NCI-H748 treated with DMSO at 0.1 percent for 48 hours (cell line): ENCODE data around the gene LIX1.

Source experiments
- DNase-seq: peaks from one replicate; lab custom pipeline; 2025; lab: John Stamatoyannopoulos, UW

The LIX1 gene

GRCh38 chr5:97074859-97075489 is 67.4 kb downstream of the LIX1 start:
- DNase-seq = no peak

GRCh38 chr5:97073420-97073819 is 69.0 kb downstream of the LIX1 start:
- DNase-seq = no peak

GRCh38 chr5:97072696-97073095 is 69.7 kb downstream of the LIX1 start:
- no peak for DNase-seq

GRCh38 chr5:97071993-97072392 is 70.4 kb downstream of the LIX1 start:
- DNase-seq = no peak

GRCh38 chr5:97071101-97071500 is 71.3 kb downstream of the LIX1 start:
- no peak for DNase-seq

GRCh38 chr5:97070234-97070633 is 72.2 kb downstream of the LIX1 start:
- DNase-seq = no peak

GRCh38 chr5:97067296-97067850 is 75.0 kb downstream of the LIX1 start:
- DNase-seq = no peak

- DNase-seq = no peak
These were observed 76.9 kb downstream of the LIX1 start for GRCh38 chr5:97065475-97065874.

GRCh38 chr5:97063251-97063650 is 79.2 kb downstream of the LIX1 start:
- no peak for DNase-seq

GRCh38 chr5:97062046-97062445 is 80.4 kb downstream of the LIX1 start:
- no peak for DNase-seq

- no peak for DNase-seq
These were observed 86.1 kb downstream of the LIX1 start for GRCh38 chr5:97056263-97056662.

- no peak for DNase-seq
These were observed 93.2 kb downstream of the LIX1 start for GRCh38 chr5:97049175-97049574.

GRCh38 chr5:97047076-97047475 is 95.3 kb downstream of the LIX1 start:
- no peak for DNase-seq

- DNase-seq = no peak
These were observed 96.0 kb downstream of the LIX1 start for GRCh38 chr5:97046270-97046982.

- no peak for DNase-seq
These were observed 98.4 kb downstream of the LIX1 start for GRCh38 chr5:97044052-97044451.

GRCh38 chr5:97043511-97043910 is 98.9 kb downstream of the LIX1 start:
- no peak for DNase-seq

GRCh38 chr5:97042996-97043395 is 99.4 kb downstream of the LIX1 start:
- DNase-seq = no peak
